ENCODE results near the gene LYPD5.

DNA sequence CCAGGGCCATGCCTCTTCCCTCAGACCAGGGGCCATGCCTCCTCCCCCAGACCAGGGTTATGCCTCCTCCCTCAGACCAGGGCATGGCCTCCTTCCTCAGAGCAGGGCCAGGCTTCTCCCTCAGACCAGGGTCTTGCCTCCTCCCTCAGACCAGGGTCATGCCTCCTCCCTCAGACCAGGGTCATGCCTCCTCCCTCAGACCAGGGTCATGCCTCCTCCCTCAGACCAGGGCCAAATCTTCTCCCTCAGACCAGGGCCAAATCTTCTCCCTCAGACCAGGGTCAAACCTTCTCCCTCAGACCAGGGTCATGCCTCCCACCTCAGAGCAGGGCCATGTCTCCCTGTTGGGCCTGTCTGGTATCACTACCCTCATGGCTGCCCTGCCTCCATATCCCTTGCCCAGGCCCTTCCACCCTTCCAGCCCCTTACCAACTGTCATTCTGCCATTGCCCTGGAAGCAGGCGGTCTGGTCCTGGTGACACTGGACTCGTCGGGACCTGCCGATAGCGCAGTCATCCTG, 4.2 kb downstream of the LYPD5 start:
- TF ChIP-seq CTCF (IDR thresholded peaks at IDR 0.05) (no peak), POLR2A (IDR thresholded peaks at IDR 0.05) (no peak), EP300 (IDR thresholded peaks at IDR 0.05) (no peak)
